K562 (cell line): ENCODE results near the gene VTCN1. TPM values are rescaled to one million over a fixed set of nuclear protein-coding genes. Genes with fewer than 3 reads are reported as not detected.

Source experiments
- ATAC-seq: fragments of 200-7000 bp; cut with Tn5 transposase; 3 replicates; pipeline ENCODE4 v1.9.1; 2020; ENCODE audit warnings: moderate library complexity
- BruUV-seq: library from RNA; stranded (reverse); fragments of 400-500 nt; replicated peaks from 2 replicates; lab custom pipeline; 2021; lab: Mats Ljungman, UMichigan
- CTCF ChIA-PET: fragments of 300-600 bp; formaldehyde crosslinking; extraction: SDS; loops from one replicate; lab custom pipeline; 2021; ENCODE audit warnings: low intra/inter-chr PET ratio; lab: Yijun Ruan, JAX
- POLR2A ChIA-PET: fragments of 300-600, 350-650 bp; sonication (Branson Sonifier 250); formaldehyde crosslinking; extraction: SDS; loops from one replicate; lab custom pipeline; 2021; ENCODE audit warnings: antibody characterized with exemption, inconsistent platforms; lab: Yijun Ruan, JAX
- DNase-seq, 4 experiments: peaks; one replicate each; pipeline versions ENCODE4 v3.0.0 to v3.0.0-alpha.2; 2011 to 2018; ENCODE audit warnings: low spot score in 3 of 4, mixed read lengths in 3 of 4; ENCODE audit errors: extremely low read depth in 1 of 4
- FAIRE-seq: peaks from 2 replicates; lab custom pipeline; 2011; peaks lifted over from hg19 to GRCh38; lab: Jason Lieb, UNC
- H2AFZ ChIP-seq: 2 replicates; pipeline ENCODE4 v1.6.0; 2011; ENCODE audit warnings: low read depth, low read length, control low read depth, inconsistent platforms
- H3K27ac ChIP-seq: fragments of 200-600 bp; 3 replicates; pipeline ENCODE4 v1.8.0; 2011; ENCODE audit warnings: low read depth, mild to moderate bottlenecking, control low read depth, inconsistent platforms, low read length, moderate library complexity, mixed read lengths; ENCODE audit errors: extremely low read depth
- H3K27me3 ChIP-seq, 2 experiments: fragments of 300-600 bp in 1 of 2; 2 replicates in 1 of 2; 3 replicates in 1 of 2; pipeline versions ENCODE4 v1.6.0 to v1.8.0; 2011; ENCODE audit warnings: inconsistent platforms in 2 of 2, low read length in 2 of 2, mild to moderate bottlenecking in 1 of 2, mixed read lengths in 1 of 2, moderate library complexity in 1 of 2; ENCODE audit not compliant: control insufficient read depth in 2 of 2, insufficient read depth in 2 of 2
- H3K36me3 ChIP-seq: fragments of 300-600 bp; 3 replicates; pipeline ENCODE4 v1.8.0; 2011; ENCODE audit warnings: mild to moderate bottlenecking, low read length, inconsistent platforms; ENCODE audit not compliant: control insufficient read depth, insufficient read depth
- H3K4me1 ChIP-seq, 2 experiments: fragments of 200-600 bp in 1 of 2; replicated peaks in 1 of 2; 2 replicates in 1 of 2; 3 replicates in 1 of 2; pipeline versions ENCODE4 v1.5.1 to v1.8.0; 2011; ENCODE audit warnings: inconsistent platforms in 2 of 2, low read length in 2 of 2, mild to moderate bottlenecking in 1 of 2, mixed read lengths in 1 of 2, moderate library complexity in 1 of 2; ENCODE audit not compliant: control insufficient read depth in 2 of 2, insufficient read depth in 2 of 2
- H3K4me2 ChIP-seq: 2 replicates; pipeline ENCODE4 v1.6.1; 2011; ENCODE audit warnings: low read length, control low read depth, inconsistent platforms, mixed read lengths; ENCODE audit not compliant: insufficient read depth
- H3K4me3 ChIP-seq: fragments of 200-600 bp; sonication (generic), shearing (Covaris generic); 2 replicates; pipeline ENCODE4 v1.5.1; 2016; ENCODE audit warnings: control low read depth, inconsistent platforms
- H3K79me2 ChIP-seq: fragments of 200-600 bp; 3 replicates; pipeline ENCODE4 v1.8.0; 2011; ENCODE audit warnings: low read length, inconsistent platforms; ENCODE audit not compliant: control insufficient read depth, insufficient read depth
- H3K9ac ChIP-seq, 2 experiments: 2 replicates each; pipeline versions ENCODE4 v1.6.0 to v1.6.1; 2011; ENCODE audit warnings: low read depth in 2 of 2, low read length in 2 of 2, control low read depth in 1 of 2, inconsistent platforms in 1 of 2, mild to moderate bottlenecking in 1 of 2, mixed read lengths in 1 of 2; ENCODE audit not compliant: insufficient read depth in 1 of 2
- H3K9me1 ChIP-seq: one replicate; pipeline ENCODE4 v1.6.0; 2011; ENCODE audit warnings: inconsistent platforms, mild to moderate bottlenecking, low read length, moderate library complexity; ENCODE audit not compliant: control insufficient read depth, insufficient read depth
- H3K9me3 ChIP-seq: replicated peaks from 2 replicates; pipeline ENCODE4 v1.5.1; 2011; ENCODE audit warnings: low read depth, low read length, inconsistent platforms; ENCODE audit not compliant: control insufficient read depth, insufficient read depth
- H4K20me1 ChIP-seq: replicated peaks from 2 replicates; pipeline ENCODE4 v1.6.1; 2011; ENCODE audit warnings: low read length, inconsistent platforms, mixed read lengths; ENCODE audit not compliant: control insufficient read depth, insufficient read depth
- CBX1 ChIP-seq: sonication (generic); IDR thresholded peaks from 2 replicates; pipeline ENCODE4 v1.6.1; 2016; ENCODE audit warnings: antibody characterized with exemption, low read depth, mild to moderate bottlenecking
- HDAC2 ChIP-seq: fragments of 450-650 bp; IDR thresholded peaks from 2 replicates; pipeline ENCODE4 v1.6.1; 2016; ENCODE audit warnings: mild to moderate bottlenecking
- HNRNPUL1 ChIP-seq: fragments of 200-400 bp; formaldehyde crosslinking; IDR thresholded peaks from 2 replicates; pipeline ENCODE4 v1.6.1; 2017; ENCODE audit warnings: low read length
- MED1 ChIP-seq: sonication (generic); formaldehyde crosslinking; IDR thresholded peaks from 2 replicates; pipeline ENCODE4 v1.8.1; 2023; ENCODE audit warnings: missing genetic modification reagents, borderline replicate concordance
- TRIM28 ChIP-seq: fragments of 450-650 bp; IDR thresholded peaks from 2 replicates; pipeline ENCODE4 v1.6.1; 2017
- ZC3H8 ChIP-seq: fragments of 450-650 bp; IDR thresholded peaks from 2 replicates; pipeline ENCODE4 v1.6.1; 2017
- ZNF311 ChIP-seq: fragments of 250-450 bp; sonication (Bioruptor Pico); IDR thresholded peaks from 2 replicates; pipeline ENCODE4 v1.4.0; 2020; ENCODE audit warnings: mild to moderate bottlenecking, moderate library complexity
- ZNF584 ChIP-seq: fragments of 200-800 bp; sonication (Bioruptor generic); IDR thresholded peaks from 2 replicates; pipeline ENCODE4 v1.6.1; 2016; ENCODE audit warnings: low read depth, mild to moderate bottlenecking, missing genetic modification characterization, missing compliant biosample characterization
- WGBS: fragments of 100-300 bp; shearing (Covaris generic); methylation state at CpG from one replicate; pipeline ENCODE4 v1.1.6; 2016; ENCODE audit warnings: low coverage, mixed read lengths; ENCODE audit not compliant: insufficient coverage; ENCODE audit errors: missing lambda C conversion rate; 5-methylcytosine and 5-hydroxymethylcytosine counted together
- in situ Hi-C: fragments of 300-500 bp; cut with MboI; formaldehyde crosslinking; loops from 4 replicates; pipeline ENCODE4 v1.15.0; 2018; ENCODE audit warnings: inconsistent platforms, mixed read lengths
- intact Hi-C: fragments of 100-400 bp; cut with micrococcal nuclease; formaldehyde crosslinking; loops from 2 replicates; pipeline ENCODE4 v1.14.2; 2022
- polyA plus RNA-seq, 8 experiments: library from polyadenylated mRNA; depleted of rRNA in 4 of 8; stranded (reverse) in 5 of 8; unstranded in 3 of 8; fragments of >200 nt; fragmentation: Nextera tagmentation in 2 of 8; fragmentation: Illumina TruSeq in 1 of 8; extraction: Ambion mirVana in 2 of 8; extraction: Trizol in 1 of 8; gene quantifications; 2 replicates each; pipeline versions ENCODE4 v1.2.1 to v1.2.3, GENCODE V29; 2011 to 2014; ENCODE audit warnings: inconsistent platforms in 1 of 8, missing spikeins in 1 of 8
- total RNA-seq, 7 experiments: library from RNA; depleted of rRNA in 6 of 7; stranded (reverse); fragments of >200 nt in 6 of 7; fragmentation: Illumina TruSeq in 2 of 7; extraction: Trizol in 2 of 7; gene quantifications; 2 replicates each; pipeline versions ENCODE4 v1.2.1 to v1.2.3, GENCODE V29; 2011 to 2021; ENCODE audit warnings: low replicate concordance in 1 of 7
- TF ChIP-seq, protein P1 (sequence below): fragments of 250-450 bp; sonication (Bioruptor Pico); IDR thresholded peaks from 2 replicates; pipeline ENCODE4 v1.5.0; 2021; ENCODE audit warnings: mild to moderate bottlenecking, borderline replicate concordance
- TF ChIP-seq, protein P2 (sequence below), 3 experiments: fragments of 200-800 bp in 1 of 3; sonication (Bioruptor generic) in 1 of 3; sonication (generic) in 1 of 3; formaldehyde crosslinking in 1 of 3; IDR thresholded peaks; 2 replicates each; pipeline versions ENCODE4 v1.6.1 to v1.8.0; 2016 to 2022; ENCODE audit warnings: mild to moderate bottlenecking in 2 of 3, missing compliant biosample characterization in 2 of 3, missing genetic modification characterization in 2 of 3, missing genetic modification reagents in 1 of 3
- TF ChIP-seq, protein P3 (sequence below): IDR thresholded peaks from 2 replicates; pipeline ENCODE4 v1.6.1; 2011; ENCODE audit warnings: borderline replicate concordance, low read depth, mild to moderate bottlenecking, moderate library complexity, low read length; ENCODE audit not compliant: insufficient read depth, poor library complexity, severe bottlenecking
- TF ChIP-seq, protein P4 (sequence below): IDR thresholded peaks from 3 replicates; pipeline ENCODE4 v1.6.1; 2011; ENCODE audit warnings: borderline replicate concordance, mild to moderate bottlenecking, moderate library complexity; ENCODE audit not compliant: insufficient read length; ENCODE audit errors: extremely low read depth

The VTCN1 gene
- total and polyA plus RNA-seq, 9 of the 15 experiments (the other 6 are each of a cell fraction or from before 2014, with no cell fraction given): not detected

DNA sequence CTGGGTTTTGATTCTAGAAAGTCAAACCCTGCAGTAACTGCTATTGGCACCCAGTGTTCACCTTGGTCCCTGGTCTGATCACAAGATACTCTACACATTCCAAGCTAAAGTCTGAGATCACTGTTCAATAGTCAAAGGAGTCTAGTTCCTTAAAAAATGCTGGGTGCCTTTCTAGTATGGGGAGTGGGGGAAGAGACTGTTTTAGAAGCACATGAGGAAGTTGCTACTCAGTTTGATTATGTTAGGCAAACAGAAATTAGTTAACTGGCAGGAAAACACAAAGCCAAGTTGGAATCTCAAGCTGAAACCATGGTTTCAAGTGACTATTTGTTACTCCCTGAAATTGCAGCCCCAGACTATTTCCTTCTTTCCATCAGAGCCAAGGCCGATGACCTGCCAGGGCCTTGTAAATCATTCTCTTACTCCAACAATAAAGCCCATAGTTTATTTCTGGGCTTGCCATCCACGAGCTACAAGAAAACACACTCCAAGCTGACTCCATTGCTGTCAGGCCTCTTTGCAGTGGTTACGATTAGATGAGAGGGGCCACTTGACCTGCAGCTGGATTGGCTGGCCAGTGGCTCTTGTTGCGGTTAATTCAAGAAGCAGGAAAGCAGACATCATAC, 21.1 kb upstream of the VTCN1 start:
- H3K79me2 ChIP-seq: no peaks in the 10 kb centered on the region
- DNase-seq (no peak), FAIRE-seq (peak; percentile 15), ATAC-seq (no peak)
- H3K27ac ChIP-seq: no peak overlapping the region
- no peak overlapping the region for H3K4me3 ChIP-seq
- no peaks in the 10 kb centered on the region for H3K9me1 ChIP-seq
- intact Hi-C loops: no loop called here
- H3K36me3 ChIP-seq: no peaks in the 10 kb centered on the region
- no peaks in the 10 kb centered on the region for H4K20me1 ChIP-seq
- H3K4me2 ChIP-seq: no peak overlapping the region
- no peaks in the 10 kb centered on the region for H3K9me3 ChIP-seq
- POLR2A ChIA-PET: no interaction called here
- no TSS peak for BruUV-seq
- H3K27me3 ChIP-seq: peaks cover 0 to 4% of the 10 kb centered on the region in 2 experiments; a peak in 2 of 5 replicates
- in situ Hi-C loops: no loop called here
- WGBS: 0% methylated on average over 4 of the region's 4 CpGs
- CTCF ChIA-PET: no interaction called here
- H3K9ac ChIP-seq: no peak overlapping the region
- no peak overlapping the region for H2AFZ ChIP-seq
- no peaks in the 10 kb centered on the region for H3K4me1 ChIP-seq
- TF ChIP-seq, protein P1, sequence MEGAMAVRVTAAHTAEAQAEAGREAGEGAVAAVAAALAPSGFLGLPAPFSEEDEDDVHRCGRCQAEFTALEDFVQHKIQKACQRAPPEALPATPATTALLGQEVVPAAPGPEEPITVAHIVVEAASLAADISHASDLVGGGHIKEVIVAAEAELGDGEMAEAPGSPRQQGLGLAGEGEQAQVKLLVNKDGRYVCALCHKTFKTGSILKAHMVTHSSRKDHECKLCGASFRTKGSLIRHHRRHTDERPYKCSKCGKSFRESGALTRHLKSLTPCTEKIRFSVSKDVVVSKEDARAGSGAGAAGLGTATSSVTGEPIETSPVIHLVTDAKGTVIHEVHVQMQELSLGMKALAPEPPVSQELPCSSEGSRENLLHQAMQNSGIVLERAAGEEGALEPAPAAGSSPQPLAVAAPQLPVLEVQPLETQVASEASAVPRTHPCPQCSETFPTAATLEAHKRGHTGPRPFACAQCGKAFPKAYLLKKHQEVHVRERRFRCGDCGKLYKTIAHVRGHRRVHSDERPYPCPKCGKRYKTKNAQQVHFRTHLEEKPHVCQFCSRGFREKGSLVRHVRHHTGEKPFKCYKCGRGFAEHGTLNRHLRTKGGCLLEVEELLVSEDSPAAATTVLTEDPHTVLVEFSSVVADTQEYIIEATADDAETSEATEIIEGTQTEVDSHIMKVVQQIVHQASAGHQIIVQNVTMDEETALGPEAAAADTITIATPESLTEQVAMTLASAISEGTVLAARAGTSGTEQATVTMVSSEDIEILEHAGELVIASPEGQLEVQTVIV (CRISPR knock-in tag): no peak
- no peak for TF ChIP-seq ZC3H8
- TF ChIP-seq HNRNPUL1: no peak
- TF ChIP-seq MED1 (CRISPR knock-in tag): no peak
- TF ChIP-seq ZNF584: no peak
- TF ChIP-seq TRIM28: no peak
- TF ChIP-seq, protein P2, sequence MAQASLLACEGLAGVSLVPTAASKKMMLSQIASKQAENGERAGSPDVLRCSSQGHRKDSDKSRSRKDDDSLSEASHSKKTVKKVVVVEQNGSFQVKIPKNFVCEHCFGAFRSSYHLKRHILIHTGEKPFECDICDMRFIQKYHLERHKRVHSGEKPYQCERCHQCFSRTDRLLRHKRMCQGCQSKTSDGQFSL (CRISPR knock-in tag; IDR thresholded peaks at IDR 0.05): no peak
- TF ChIP-seq, protein P2 (tag; IDR thresholded peaks at IDR 0.05): no peak
- TF ChIP-seq, protein P3, sequence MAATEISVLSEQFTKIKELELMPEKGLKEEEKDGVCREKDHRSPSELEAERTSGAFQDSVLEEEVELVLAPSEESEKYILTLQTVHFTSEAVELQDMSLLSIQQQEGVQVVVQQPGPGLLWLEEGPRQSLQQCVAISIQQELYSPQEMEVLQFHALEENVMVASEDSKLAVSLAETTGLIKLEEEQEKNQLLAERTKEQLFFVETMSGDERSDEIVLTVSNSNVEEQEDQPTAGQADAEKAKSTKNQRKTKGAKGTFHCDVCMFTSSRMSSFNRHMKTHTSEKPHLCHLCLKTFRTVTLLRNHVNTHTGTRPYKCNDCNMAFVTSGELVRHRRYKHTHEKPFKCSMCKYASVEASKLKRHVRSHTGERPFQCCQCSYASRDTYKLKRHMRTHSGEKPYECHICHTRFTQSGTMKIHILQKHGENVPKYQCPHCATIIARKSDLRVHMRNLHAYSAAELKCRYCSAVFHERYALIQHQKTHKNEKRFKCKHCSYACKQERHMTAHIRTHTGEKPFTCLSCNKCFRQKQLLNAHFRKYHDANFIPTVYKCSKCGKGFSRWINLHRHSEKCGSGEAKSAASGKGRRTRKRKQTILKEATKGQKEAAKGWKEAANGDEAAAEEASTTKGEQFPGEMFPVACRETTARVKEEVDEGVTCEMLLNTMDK: no peak
- no peak for TF ChIP-seq ZNF311
- TF ChIP-seq, protein P4, sequence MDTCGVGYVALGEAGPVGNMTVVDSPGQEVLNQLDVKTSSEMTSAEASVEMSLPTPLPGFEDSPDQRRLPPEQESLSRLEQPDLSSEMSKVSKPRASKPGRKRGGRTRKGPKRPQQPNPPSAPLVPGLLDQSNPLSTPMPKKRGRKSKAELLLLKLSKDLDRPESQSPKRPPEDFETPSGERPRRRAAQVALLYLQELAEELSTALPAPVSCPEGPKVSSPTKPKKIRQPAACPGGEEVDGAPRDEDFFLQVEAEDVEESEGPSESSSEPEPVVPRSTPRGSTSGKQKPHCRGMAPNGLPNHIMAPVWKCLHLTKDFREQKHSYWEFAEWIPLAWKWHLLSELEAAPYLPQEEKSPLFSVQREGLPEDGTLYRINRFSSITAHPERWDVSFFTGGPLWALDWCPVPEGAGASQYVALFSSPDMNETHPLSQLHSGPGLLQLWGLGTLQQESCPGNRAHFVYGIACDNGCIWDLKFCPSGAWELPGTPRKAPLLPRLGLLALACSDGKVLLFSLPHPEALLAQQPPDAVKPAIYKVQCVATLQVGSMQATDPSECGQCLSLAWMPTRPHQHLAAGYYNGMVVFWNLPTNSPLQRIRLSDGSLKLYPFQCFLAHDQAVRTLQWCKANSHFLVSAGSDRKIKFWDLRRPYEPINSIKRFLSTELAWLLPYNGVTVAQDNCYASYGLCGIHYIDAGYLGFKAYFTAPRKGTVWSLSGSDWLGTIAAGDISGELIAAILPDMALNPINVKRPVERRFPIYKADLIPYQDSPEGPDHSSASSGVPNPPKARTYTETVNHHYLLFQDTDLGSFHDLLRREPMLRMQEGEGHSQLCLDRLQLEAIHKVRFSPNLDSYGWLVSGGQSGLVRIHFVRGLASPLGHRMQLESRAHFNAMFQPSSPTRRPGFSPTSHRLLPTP: no peak
- TF ChIP-seq HDAC2: no peak
- no peak for TF ChIP-seq CBX1
